ENCODE measurements around the gene EEFSEC.

EEFSEC gene

DNA sequence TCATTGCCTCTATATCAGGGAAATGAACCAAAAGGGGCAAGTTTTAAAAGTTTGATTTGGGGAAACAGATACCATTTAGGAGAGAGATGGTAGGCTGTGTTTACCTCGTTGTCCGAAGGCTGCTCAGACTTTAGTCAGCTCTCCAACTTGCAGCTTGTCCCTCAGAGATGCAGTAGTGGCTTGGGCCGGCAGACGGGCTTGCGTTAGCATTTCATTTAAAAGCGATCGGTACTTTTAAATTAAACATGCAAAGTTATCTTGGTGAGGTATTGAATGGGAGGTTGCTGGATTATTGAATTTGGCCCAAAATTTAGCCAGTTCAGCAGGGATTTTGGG is 26.2 kb downstream of the EEFSEC start:
- TF ChIP-seq, protein P1, sequence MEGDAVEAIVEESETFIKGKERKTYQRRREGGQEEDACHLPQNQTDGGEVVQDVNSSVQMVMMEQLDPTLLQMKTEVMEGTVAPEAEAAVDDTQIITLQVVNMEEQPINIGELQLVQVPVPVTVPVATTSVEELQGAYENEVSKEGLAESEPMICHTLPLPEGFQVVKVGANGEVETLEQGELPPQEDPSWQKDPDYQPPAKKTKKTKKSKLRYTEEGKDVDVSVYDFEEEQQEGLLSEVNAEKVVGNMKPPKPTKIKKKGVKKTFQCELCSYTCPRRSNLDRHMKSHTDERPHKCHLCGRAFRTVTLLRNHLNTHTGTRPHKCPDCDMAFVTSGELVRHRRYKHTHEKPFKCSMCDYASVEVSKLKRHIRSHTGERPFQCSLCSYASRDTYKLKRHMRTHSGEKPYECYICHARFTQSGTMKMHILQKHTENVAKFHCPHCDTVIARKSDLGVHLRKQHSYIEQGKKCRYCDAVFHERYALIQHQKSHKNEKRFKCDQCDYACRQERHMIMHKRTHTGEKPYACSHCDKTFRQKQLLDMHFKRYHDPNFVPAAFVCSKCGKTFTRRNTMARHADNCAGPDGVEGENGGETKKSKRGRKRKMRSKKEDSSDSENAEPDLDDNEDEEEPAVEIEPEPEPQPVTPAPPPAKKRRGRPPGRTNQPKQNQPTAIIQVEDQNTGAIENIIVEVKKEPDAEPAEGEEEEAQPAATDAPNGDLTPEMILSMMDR (IDR thresholded peaks at IDR 0.05; ENCODE audit: insufficient read depth, low read length, poor library complexity, severe bottlenecking), result no peak
- H3K36me3 ChIP-seq (ENCODE audit: control insufficient read depth, insufficient read depth, low read length), result no peaks in the 10 kb centered on the region
- no peak for DNase-seq (ENCODE audit: extremely low read depth, insufficient read length)
- no peak overlapping the region for H3K4me3 ChIP-seq (replicated peaks; ENCODE audit: low read depth, low read length)
- H3K27me3 ChIP-seq (replicated peaks; ENCODE audit: control insufficient read depth, insufficient read depth, low read length), result no peaks in the 10 kb centered on the region

DNA sequence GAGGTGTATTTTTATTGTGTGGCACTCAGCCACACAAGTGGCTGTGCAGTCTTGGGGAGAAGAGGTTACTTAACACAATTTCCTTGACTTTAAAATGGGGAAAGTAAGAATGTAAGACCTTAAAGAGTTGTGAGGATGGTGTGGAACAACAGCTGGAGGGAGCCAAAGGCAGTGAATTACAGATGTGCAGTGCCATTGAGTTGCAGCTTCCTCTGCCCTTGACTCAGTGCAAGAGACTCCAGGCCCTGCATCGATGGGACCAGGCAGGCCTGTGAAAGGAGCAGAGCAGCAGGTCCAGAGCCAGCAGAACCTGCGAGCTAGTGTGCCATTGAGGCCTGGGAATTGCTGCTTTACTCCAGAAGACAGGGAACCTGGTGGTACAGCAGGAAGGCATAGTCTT is 27.2 kb downstream of the EEFSEC start:
- TF ChIP-seq, protein P1 (IDR thresholded peaks at IDR 0.05; ENCODE audit: insufficient read depth, low read length, poor library complexity, severe bottlenecking), result no peak
- Histone ChIP-seq H3K4me3 (replicated peaks; ENCODE audit: low read depth, low read length) (no peak overlapping the region), H3K27me3 (replicated peaks; ENCODE audit: control insufficient read depth, insufficient read depth, low read length) (no peaks in the 10 kb centered on the region), H3K36me3 (ENCODE audit: control insufficient read depth, insufficient read depth, low read length) (no peaks in the 10 kb centered on the region)
- no peak for DNase-seq (ENCODE audit: extremely low read depth, insufficient read length)

DNA sequence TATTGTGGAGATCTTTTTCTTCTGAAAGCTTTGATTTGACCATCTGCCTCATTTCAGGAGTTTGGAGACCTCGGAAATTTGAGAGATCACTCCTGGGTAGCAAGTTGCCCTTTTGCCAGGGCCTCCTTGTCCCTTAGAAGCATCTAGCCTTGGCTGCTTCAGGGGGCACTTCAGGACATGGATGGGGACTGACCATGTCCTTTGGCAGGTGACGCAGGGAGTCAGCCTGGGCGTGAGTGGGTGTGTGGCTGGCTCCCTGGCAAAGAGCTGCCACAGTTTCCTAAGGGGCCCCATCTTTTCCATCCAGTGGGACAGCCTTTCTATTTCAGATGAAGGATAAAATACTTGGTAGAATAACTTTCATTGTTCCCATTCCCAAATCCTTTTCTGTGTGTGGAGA is 27.6 kb downstream of the EEFSEC start:
- Histone ChIP-seq H3K36me3 (ENCODE audit: control insufficient read depth, insufficient read depth, low read length) (no peaks in the 10 kb centered on the region), H3K4me3 (replicated peaks; ENCODE audit: low read depth, low read length) (no peak overlapping the region), H3K27me3 (replicated peaks; ENCODE audit: control insufficient read depth, insufficient read depth, low read length) (no peaks in the 10 kb centered on the region)
- TF ChIP-seq, protein P1 (IDR thresholded peaks at IDR 0.05; ENCODE audit: insufficient read depth, low read length, poor library complexity, severe bottlenecking), result no peak
- DNase-seq (ENCODE audit: extremely low read depth, insufficient read length), result no peak

DNA sequence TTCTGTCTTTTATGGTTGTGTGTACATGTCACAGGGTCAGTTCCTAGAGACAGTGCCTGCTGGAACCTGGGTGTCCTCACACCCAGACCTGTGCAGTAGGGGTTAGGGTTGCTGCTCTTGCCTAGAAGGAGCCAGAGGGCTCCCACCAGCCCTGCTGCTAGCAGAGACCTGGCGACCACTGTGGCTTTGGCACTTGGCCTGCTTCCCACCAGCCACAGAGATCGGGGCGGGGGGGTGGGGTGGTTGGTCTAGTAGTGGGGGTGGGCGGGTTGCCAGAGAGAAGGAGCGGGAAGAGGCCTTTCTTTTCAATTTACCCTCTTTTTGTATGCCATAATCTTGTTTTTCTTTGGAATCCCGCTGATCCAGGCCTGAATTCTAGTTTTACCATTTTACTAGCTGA is 29.4 kb downstream of the EEFSEC start:
- H3K4me3 ChIP-seq (replicated peaks; ENCODE audit: low read depth, low read length), result no peak overlapping the region
- DNase-seq (ENCODE audit: extremely low read depth, insufficient read length), result no peak
- TF ChIP-seq, protein P1 (IDR thresholded peaks at IDR 0.05; ENCODE audit: insufficient read depth, low read length, poor library complexity, severe bottlenecking), result no peak
- no peaks in the 10 kb centered on the region for H3K27me3 ChIP-seq (replicated peaks; ENCODE audit: control insufficient read depth, insufficient read depth, low read length)
- H3K36me3 ChIP-seq (ENCODE audit: control insufficient read depth, insufficient read depth, low read length), result no peaks in the 10 kb centered on the region

DNA sequence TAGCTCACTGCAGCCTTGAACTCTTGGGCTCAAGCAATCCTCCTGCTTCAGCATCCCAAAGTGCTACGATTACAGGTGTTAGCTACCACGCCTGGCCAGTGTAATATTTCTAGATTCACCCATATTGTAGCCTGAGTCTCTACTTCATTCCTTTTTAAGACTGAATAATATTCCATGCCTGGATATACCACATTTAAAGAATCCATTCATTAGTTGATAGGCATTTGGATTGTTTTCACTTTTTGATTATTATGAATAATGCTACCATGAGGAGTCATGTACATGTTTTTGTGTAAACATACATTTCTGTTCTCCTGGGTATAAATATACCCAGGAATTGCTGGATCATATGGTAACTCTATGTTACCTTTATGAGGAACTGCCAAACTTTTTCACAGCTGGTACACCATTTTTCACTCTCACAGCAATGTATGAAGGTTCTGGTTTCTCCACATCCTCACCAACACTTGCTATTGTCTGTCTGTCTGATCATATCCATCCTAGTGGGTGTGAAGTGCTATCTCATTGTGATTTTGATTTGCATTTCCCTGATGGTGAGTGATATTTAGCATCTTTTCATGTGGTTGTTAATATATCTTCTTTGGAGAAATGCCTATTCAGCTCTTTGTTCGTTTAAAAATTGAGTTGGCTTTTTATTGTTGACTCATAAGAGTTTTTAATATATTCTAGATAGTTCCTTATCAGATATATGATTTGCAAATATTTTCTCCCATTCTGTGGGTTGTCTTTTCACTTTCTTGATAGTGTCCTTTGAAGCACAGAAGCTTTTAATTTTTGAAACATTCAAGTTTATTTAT is 32.6 kb downstream of the EEFSEC start:
- Histone ChIP-seq H3K36me3 (ENCODE audit: control insufficient read depth, insufficient read depth, low read length) (no peaks in the 10 kb centered on the region), H3K27me3 (replicated peaks; ENCODE audit: control insufficient read depth, insufficient read depth, low read length) (no peaks in the 10 kb centered on the region), H3K4me3 (replicated peaks; ENCODE audit: low read depth, low read length) (no peak overlapping the region)
- DNase-seq (ENCODE audit: extremely low read depth, insufficient read length), result no peak
- TF ChIP-seq, protein P1 (IDR thresholded peaks at IDR 0.05; ENCODE audit: insufficient read depth, low read length, poor library complexity, severe bottlenecking), result no peak

DNA sequence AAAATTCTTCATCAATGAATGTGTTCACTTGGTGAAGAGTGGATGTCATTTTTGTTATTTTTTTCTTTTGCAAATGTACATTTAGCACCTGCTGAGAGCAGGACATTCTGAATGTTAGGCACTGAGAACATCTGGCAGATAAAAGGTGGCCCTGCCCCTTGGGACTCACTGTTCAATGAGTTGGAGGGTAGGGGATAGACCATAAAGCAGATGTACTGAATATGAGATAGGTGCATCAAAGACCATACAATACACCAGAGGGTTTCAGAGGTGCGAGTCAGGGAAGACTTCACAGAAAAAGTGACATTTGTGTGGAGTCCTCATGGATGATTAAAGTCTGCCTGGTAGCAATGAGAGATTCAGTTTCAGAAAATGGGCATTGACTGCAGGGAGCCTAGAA is 34.2 kb downstream of the EEFSEC start:
- TF ChIP-seq, protein P1 (IDR thresholded peaks at IDR 0.05; ENCODE audit: insufficient read depth, low read length, poor library complexity, severe bottlenecking), result no peak
- no peak for DNase-seq (ENCODE audit: extremely low read depth, insufficient read length)
- H3K4me3 ChIP-seq (replicated peaks; ENCODE audit: low read depth, low read length), result no peak overlapping the region
- H3K36me3 ChIP-seq (ENCODE audit: control insufficient read depth, insufficient read depth, low read length), result no peaks in the 10 kb centered on the region
- H3K27me3 ChIP-seq (replicated peaks; ENCODE audit: control insufficient read depth, insufficient read depth, low read length), result no peaks in the 10 kb centered on the region
